Measurements from ENCODE around the gene GDA.

DNA sequence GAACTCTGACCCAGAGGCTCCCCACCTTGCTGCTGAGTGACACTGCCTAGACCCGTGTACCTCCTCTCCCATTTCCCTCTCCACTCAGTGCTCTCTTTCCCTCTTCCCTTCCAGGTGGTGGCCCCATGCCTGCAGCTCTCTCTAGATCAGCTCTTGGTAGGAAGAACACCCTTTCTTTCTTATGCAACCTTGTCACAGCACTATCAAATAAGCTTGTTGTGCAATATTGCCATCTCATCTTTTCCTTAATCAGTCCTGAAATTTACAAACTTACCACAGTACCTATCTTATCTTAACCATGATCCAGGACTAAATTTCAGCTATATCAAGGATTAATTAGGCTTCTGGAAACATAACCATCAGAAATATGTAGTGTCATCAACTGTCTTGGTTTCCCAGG lies 127.2 kb downstream of the GDA start:
- TF ChIP-seq, protein P1, sequence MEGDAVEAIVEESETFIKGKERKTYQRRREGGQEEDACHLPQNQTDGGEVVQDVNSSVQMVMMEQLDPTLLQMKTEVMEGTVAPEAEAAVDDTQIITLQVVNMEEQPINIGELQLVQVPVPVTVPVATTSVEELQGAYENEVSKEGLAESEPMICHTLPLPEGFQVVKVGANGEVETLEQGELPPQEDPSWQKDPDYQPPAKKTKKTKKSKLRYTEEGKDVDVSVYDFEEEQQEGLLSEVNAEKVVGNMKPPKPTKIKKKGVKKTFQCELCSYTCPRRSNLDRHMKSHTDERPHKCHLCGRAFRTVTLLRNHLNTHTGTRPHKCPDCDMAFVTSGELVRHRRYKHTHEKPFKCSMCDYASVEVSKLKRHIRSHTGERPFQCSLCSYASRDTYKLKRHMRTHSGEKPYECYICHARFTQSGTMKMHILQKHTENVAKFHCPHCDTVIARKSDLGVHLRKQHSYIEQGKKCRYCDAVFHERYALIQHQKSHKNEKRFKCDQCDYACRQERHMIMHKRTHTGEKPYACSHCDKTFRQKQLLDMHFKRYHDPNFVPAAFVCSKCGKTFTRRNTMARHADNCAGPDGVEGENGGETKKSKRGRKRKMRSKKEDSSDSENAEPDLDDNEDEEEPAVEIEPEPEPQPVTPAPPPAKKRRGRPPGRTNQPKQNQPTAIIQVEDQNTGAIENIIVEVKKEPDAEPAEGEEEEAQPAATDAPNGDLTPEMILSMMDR (IDR thresholded peaks at IDR 0.05; ENCODE audit: control extremely low read depth in 1 of 3, insufficient read depth in 1 of 3, low read depth in 1 of 3, low read length in 3 of 3), result no peak
- no peak for TF ChIP-seq RFX5 (IDR thresholded peaks at IDR 0.05; ENCODE audit: borderline replicate concordance, low read depth, low read length)
- no peak for TF ChIP-seq BCL11A (IDR thresholded peaks at IDR 0.05; ENCODE audit: low read depth in 2 of 2, low read length in 2 of 2)
- TF ChIP-seq NRF1 (IDR thresholded peaks at IDR 0.05; ENCODE audit: low read depth, low read length), result no peak
- no peak for TF ChIP-seq RXRA (IDR thresholded peaks at IDR 0.05; ENCODE audit: insufficient read depth, low read depth, low read length)
- TF ChIP-seq EP300 (IDR thresholded peaks at IDR 0.05; ENCODE audit: borderline replicate concordance in 1 of 2, low read depth in 2 of 2, low read length in 2 of 2), result no peak
- TF ChIP-seq POLR2A (IDR thresholded peaks at IDR 0.05; ENCODE audit: control extremely low read depth in 1 of 2, low read depth in 2 of 2, low read length in 2 of 2), result no peak
- no peak for TF ChIP-seq EZH2 (IDR thresholded peaks at IDR 0.05; ENCODE audit: low read depth, low read length, severe bottlenecking)
- TF ChIP-seq RNF2 (IDR thresholded peaks at IDR 0.05; ENCODE audit: borderline replicate concordance, low read depth, low read length, missing control alignments, poor library complexity, severe bottlenecking), result no peak
- no peak for TF ChIP-seq SP1 (IDR thresholded peaks at IDR 0.05; ENCODE audit: low read depth, low read length)
- TF ChIP-seq POLR2AphosphoS5 (IDR thresholded peaks at IDR 0.05; ENCODE audit: low read depth, low read length), result no peak
- no peak for TF ChIP-seq SIN3A (conservative IDR thresholded peaks at IDR 0.05 in 1 of 2, IDR thresholded peaks at IDR 0.05 in 1 of 2; ENCODE audit: low read depth in 1 of 2, low read length in 2 of 2)
- TF ChIP-seq POU5F1 (IDR thresholded peaks at IDR 0.05; ENCODE audit: low read depth, low read length), result no peak
- no peak for TF ChIP-seq HDAC2 (IDR thresholded peaks at IDR 0.05; ENCODE audit: borderline replicate concordance in 1 of 2, low read depth in 2 of 2, low read length in 2 of 2)
